Skeletal muscle tissue (tissue), 4 donors: ENCODE data around the gene FRMD3. TPM values are rescaled to one million over a fixed set of nuclear protein-coding genes. Genes with fewer than 3 reads are reported as not detected.

Experiments used
- H3K27ac ChIP-seq: one replicate; pipeline ENCODE4 v1.7.0; 2013; ENCODE audit warnings: mild to moderate bottlenecking, low read depth, low read length, inconsistent platforms
- H3K27me3 ChIP-seq, 3 donors: one replicate each; pipeline ENCODE4 v1.7.0; 2013; ENCODE audit warnings: low read length in 3 of 3; ENCODE audit not compliant: control insufficient read depth in 3 of 3, insufficient read depth in 3 of 3
- H3K36me3 ChIP-seq, 3 donors: one replicate each; pipeline ENCODE4 v1.7.0; 2013; ENCODE audit warnings: low read length in 3 of 3; ENCODE audit not compliant: control insufficient read depth in 3 of 3, insufficient read depth in 3 of 3
- H3K4me1 ChIP-seq, 3 donors: one replicate each; pipeline ENCODE4 v1.7.0; 2013; ENCODE audit warnings: low read length in 3 of 3, mild to moderate bottlenecking in 3 of 3; ENCODE audit not compliant: control insufficient read depth in 3 of 3, insufficient read depth in 3 of 3
- H3K4me3 ChIP-seq, 3 donors: one replicate each; pipeline ENCODE4 v1.7.0; 2013; ENCODE audit warnings: low read length in 3 of 3
- H3K9ac ChIP-seq, 3 donors: one replicate each; pipeline ENCODE4 v1.7.0; 2013; ENCODE audit warnings: low read length in 3 of 3, mild to moderate bottlenecking in 3 of 3, moderate library complexity in 2 of 3, low read depth in 1 of 3
- H3K9me3 ChIP-seq, 3 donors: one replicate each; pipeline ENCODE4 v1.7.0; 2013; ENCODE audit warnings: low read length in 3 of 3; ENCODE audit not compliant: control insufficient read depth in 3 of 3
- total RNA-seq: library from RNA; depleted of rRNA; stranded (reverse); fragments of >200 nt; gene quantifications from one replicate; pipeline ENCODE4 v1.2.3, GENCODE V29; 2014
- donor health status: Osteomylitis.

The FRMD3 gene
- total RNA-seq, 1 donor from 2014 or later = 27.7 TPM

GRCh38 chr9:83234541-83234940, 303.7 kb downstream of the FRMD3 start:
- no peak overlapping the region for H3K9ac ChIP-seq
- H3K4me3 ChIP-seq = no peak overlapping the region
- peaks cover 9 to 16% (median 14%) of the 10 kb centered on the region in 3 donors for H3K4me1 ChIP-seq
- no peaks in the 10 kb centered on the region for H3K9me3 ChIP-seq
- no peaks in the 10 kb centered on the region for H3K36me3 ChIP-seq
- H3K27ac ChIP-seq = no peak overlapping the region
- no peaks in the 10 kb centered on the region for H3K27me3 ChIP-seq

- H3K4me3 ChIP-seq = no peak overlapping the region
- H3K36me3 ChIP-seq = no peaks in the 10 kb centered on the region
- H3K27ac ChIP-seq = no peak overlapping the region
- H3K9ac ChIP-seq = no peak overlapping the region
- H3K4me1 ChIP-seq = peaks cover 5 to 12% (median 8%) of the 10 kb centered on the region in 3 donors
- H3K27me3 ChIP-seq = no peaks in the 10 kb centered on the region
- no peaks in the 10 kb centered on the region for H3K9me3 ChIP-seq
These were observed 304.6 kb downstream of the FRMD3 start for GRCh38 chr9:83233647-83234046.

GRCh38 chr9:83231039-83231438, 307.2 kb downstream of the FRMD3 start:
- H3K36me3 ChIP-seq = no peaks in the 10 kb centered on the region
- no peak overlapping the region for H3K9ac ChIP-seq
- H3K4me3 ChIP-seq = no peak overlapping the region
- no peaks in the 10 kb centered on the region for H3K9me3 ChIP-seq
- no peaks in the 10 kb centered on the region for H3K27me3 ChIP-seq
- H3K27ac ChIP-seq = no peak overlapping the region
- peaks cover 5 to 12% (median 8%) of the 10 kb centered on the region in 3 donors for H3K4me1 ChIP-seq

- Histone ChIP-seq H3K9ac (no peak overlapping the region), H3K36me3 (no peaks in the 10 kb centered on the region), H3K4me1 (peaks cover 4 to 9% (median 8%) of the 10 kb centered on the region in 3 donors), H3K4me3 (no peak overlapping the region), H3K27me3 (no peaks in the 10 kb centered on the region), H3K27ac (no peak overlapping the region), H3K9me3 (no peaks in the 10 kb centered on the region)
These were observed 317.5 kb downstream of the FRMD3 start for GRCh38 chr9:83220730-83221129.

GRCh38 chr9:83219924-83220438, 318.2 kb downstream of the FRMD3 start:
- Histone ChIP-seq H3K4me1 (peaks cover 4 to 9% (median 8%) of the 10 kb centered on the region in 3 donors), H3K9ac (peak overlapping the region; percentile 70 to 80 (median 79)), H3K4me3 (peak overlapping the region; percentile 76 to 89 (median 83)), H3K27me3 (no peaks in the 10 kb centered on the region), H3K27ac (no peak overlapping the region), H3K36me3 (no peaks in the 10 kb centered on the region), H3K9me3 (no peaks in the 10 kb centered on the region)

GRCh38 chr9:83219154-83219923, 318.9 kb downstream of the FRMD3 start:
- peak overlapping the region; percentile 70 to 80 (median 79) for H3K9ac ChIP-seq
- peaks cover 4 to 9% (median 8%) of the 10 kb centered on the region in 3 donors for H3K4me1 ChIP-seq
- H3K27me3 ChIP-seq = no peaks in the 10 kb centered on the region
- H3K9me3 ChIP-seq = no peaks in the 10 kb centered on the region
- peak overlapping the region; percentile 76 to 89 (median 83) for H3K4me3 ChIP-seq
- peak overlapping the region; percentile 44 for H3K27ac ChIP-seq
- no peaks in the 10 kb centered on the region for H3K36me3 ChIP-seq

GRCh38 chr9:83218411-83219090, 319.6 kb downstream of the FRMD3 start:
- H3K36me3 ChIP-seq = no peaks in the 10 kb centered on the region
- H3K9ac ChIP-seq = no peak overlapping the region
- peaks cover 4 to 9% (median 8%) of the 10 kb centered on the region in 3 donors for H3K4me1 ChIP-seq
- H3K27ac ChIP-seq = no peak overlapping the region
- no peaks in the 10 kb centered on the region for H3K27me3 ChIP-seq
- peak overlapping the region in 1 of 3 donors; percentile 89 for H3K4me3 ChIP-seq
- no peaks in the 10 kb centered on the region for H3K9me3 ChIP-seq

- Histone ChIP-seq H3K9me3 (no peaks in the 10 kb centered on the region), H3K4me3 (no peak overlapping the region), H3K36me3 (no peaks in the 10 kb centered on the region), H3K27me3 (no peaks in the 10 kb centered on the region), H3K4me1 (no peaks in the 10 kb centered on the region), H3K27ac (no peak overlapping the region), H3K9ac (no peak overlapping the region)
These were observed 328.9 kb downstream of the FRMD3 start for GRCh38 chr9:83209188-83209731.

- no peaks in the 10 kb centered on the region for H3K36me3 ChIP-seq
- H3K9ac ChIP-seq = no peak overlapping the region
- H3K4me1 ChIP-seq = no peaks in the 10 kb centered on the region
- H3K27me3 ChIP-seq = no peaks in the 10 kb centered on the region
- H3K9me3 ChIP-seq = no peaks in the 10 kb centered on the region
- H3K27ac ChIP-seq = no peak overlapping the region
- no peak overlapping the region for H3K4me3 ChIP-seq
These were observed 329.9 kb downstream of the FRMD3 start for GRCh38 chr9:83208065-83208850.
